H9 (cell line): ENCODE data around the gene AHI1. TPM values are rescaled to one million over a fixed set of nuclear protein-coding genes. Genes with fewer than 3 reads are reported as not detected.

Experiments used
- DNase-seq: peaks from one replicate; pipeline ENCODE4 v3.0.0-alpha.2; 2017
- H2AFZ ChIP-seq: one replicate; pipeline ENCODE4 v1.6.1; 2013; ENCODE audit warnings: mild to moderate bottlenecking, low read length, control low read depth, moderate library complexity
- H2AK5ac ChIP-seq: 2 replicates; pipeline ENCODE4 v1.6.1; 2013; ENCODE audit warnings: low read length, control low read depth, mixed read lengths; ENCODE audit not compliant: insufficient read length
- H2BK120ac ChIP-seq: one replicate; pipeline ENCODE4 v1.6.1; 2013; ENCODE audit warnings: low read depth, mild to moderate bottlenecking, low read length, control low read depth, inconsistent platforms; ENCODE audit not compliant: poor library complexity, severe bottlenecking
- H2BK12ac ChIP-seq: 2 replicates; pipeline ENCODE4 v1.6.1; 2013; ENCODE audit warnings: low read length, control low read depth, mixed read lengths, low read depth; ENCODE audit not compliant: insufficient read length
- H2BK15ac ChIP-seq: 2 replicates; pipeline ENCODE4 v1.6.1; 2013; ENCODE audit warnings: low read depth, low read length, control low read depth
- H2BK20ac ChIP-seq: one replicate; pipeline ENCODE4 v1.6.1; 2013; ENCODE audit warnings: low read depth, mild to moderate bottlenecking, low read length, control low read depth, inconsistent platforms; ENCODE audit not compliant: poor library complexity, severe bottlenecking
- H2BK5ac ChIP-seq: 2 replicates; pipeline ENCODE4 v1.6.1; 2013; ENCODE audit warnings: low read length, control low read depth, mixed read lengths; ENCODE audit not compliant: insufficient read length
- H3K14ac ChIP-seq: 2 replicates; pipeline ENCODE4 v1.6.1; 2013; ENCODE audit warnings: low read length, control low read depth; ENCODE audit not compliant: insufficient read depth
- H3K18ac ChIP-seq: 2 replicates; pipeline ENCODE4 v1.6.1; 2013; ENCODE audit warnings: low read depth, mild to moderate bottlenecking, mixed read lengths, low read length, control low read depth; ENCODE audit not compliant: insufficient read length
- H3K23ac ChIP-seq: 2 replicates; pipeline ENCODE4 v1.6.1; 2013; ENCODE audit warnings: low read length, control low read depth, mixed read lengths, low read depth; ENCODE audit not compliant: insufficient read length
- H3K23me2 ChIP-seq: 2 replicates; pipeline ENCODE4 v1.6.1; 2013; ENCODE audit warnings: low read depth, mild to moderate bottlenecking, mixed read lengths, low read length, control low read depth; ENCODE audit not compliant: insufficient read length, poor library complexity, severe bottlenecking
- H3K27ac ChIP-seq: 2 replicates; pipeline ENCODE4 v1.5.1; 2013; ENCODE audit warnings: low read length, control low read depth, mixed read lengths, low read depth; ENCODE audit not compliant: insufficient read length
- H3K27me3 ChIP-seq: 2 replicates; pipeline ENCODE4 v1.6.1; 2013; ENCODE audit warnings: low read length, control low read depth, inconsistent platforms; ENCODE audit not compliant: insufficient read depth
- H3K4ac ChIP-seq: 2 replicates; pipeline ENCODE4 v1.6.1; 2013; ENCODE audit warnings: low read depth, mild to moderate bottlenecking, control low read depth, inconsistent platforms, low read length, moderate library complexity
- H3K4me1 ChIP-seq: 2 replicates; pipeline ENCODE4 v1.6.1; 2013; ENCODE audit warnings: low read length, control low read depth, inconsistent platforms; ENCODE audit not compliant: insufficient read depth
- H3K4me2 ChIP-seq: 2 replicates; pipeline ENCODE4 v1.6.1; 2013; ENCODE audit warnings: low read length, control low read depth, mixed read lengths; ENCODE audit not compliant: insufficient read length, insufficient read depth
- H3K56ac ChIP-seq: 2 replicates; pipeline ENCODE4 v1.6.1; 2013; ENCODE audit warnings: low read depth, mild to moderate bottlenecking, mixed read lengths, low read length, control low read depth; ENCODE audit not compliant: insufficient read length
- H3K79me1 ChIP-seq: 2 replicates; pipeline ENCODE4 v1.6.1; 2013; ENCODE audit warnings: low read depth, mild to moderate bottlenecking, moderate library complexity, low read length, control low read depth, inconsistent platforms; ENCODE audit not compliant: insufficient read depth, poor library complexity, severe bottlenecking
- H3K79me2 ChIP-seq: 2 replicates; pipeline ENCODE4 v1.6.1; 2013; ENCODE audit warnings: low read length, control low read depth, inconsistent platforms; ENCODE audit not compliant: insufficient read depth
- H3K9ac ChIP-seq: 2 replicates; pipeline ENCODE4 v1.6.1; 2013; ENCODE audit warnings: low read length, control low read depth, mixed read lengths; ENCODE audit not compliant: insufficient read length; ENCODE audit errors: extremely low read depth
- H3K9me3 ChIP-seq: one replicate; pipeline ENCODE4 v1.6.1; 2013; ENCODE audit warnings: low read depth, low read length, inconsistent platforms; ENCODE audit not compliant: control insufficient read depth
- H3T11ph ChIP-seq: one replicate; pipeline ENCODE4 v1.6.1; 2013; ENCODE audit warnings: mild to moderate bottlenecking, low read length, control low read depth, inconsistent platforms
- H4K20me1 ChIP-seq: one replicate; pipeline ENCODE4 v1.6.1; 2013; ENCODE audit not compliant: control insufficient read depth, insufficient read length, insufficient read depth
- H4K5ac ChIP-seq: 2 replicates; pipeline ENCODE4 v1.6.1; 2013; ENCODE audit warnings: low read depth, mild to moderate bottlenecking, mixed read lengths, low read length, control low read depth; ENCODE audit not compliant: insufficient read length
- H4K8ac ChIP-seq: replicated peaks from 2 replicates; pipeline ENCODE4 v1.6.1; 2013; ENCODE audit warnings: low read length, control low read depth, mixed read lengths, low read depth; ENCODE audit not compliant: insufficient read length
- H4K91ac ChIP-seq: 2 replicates; pipeline ENCODE4 v1.6.1; 2013; ENCODE audit warnings: low read depth, mild to moderate bottlenecking, moderate library complexity, mixed read lengths, low read length, control low read depth; ENCODE audit not compliant: insufficient read length
- H3K27ac Mint-ChIP-seq, 3 experiments: 2 replicates in 2 of 3; 3 replicates in 1 of 3; pipeline ENCODE4 v1.8.0; 2020 to 2021; ENCODE audit warnings: mixed read lengths in 3 of 3, mild to moderate bottlenecking in 1 of 3, moderate library complexity in 1 of 3
- H3K27me3 Mint-ChIP-seq: 2 replicates; pipeline ENCODE4 v1.8.0; 2021; ENCODE audit warnings: low read depth, mild to moderate bottlenecking, moderate library complexity, mixed read lengths
- H3K36me3 Mint-ChIP-seq, 3 experiments: 2 replicates in 2 of 3; 3 replicates in 1 of 3; pipeline ENCODE4 v1.8.0; 2020 to 2021; ENCODE audit warnings: low read depth in 3 of 3, mixed read lengths in 3 of 3; ENCODE audit not compliant: insufficient read depth in 1 of 3
- H3K4me1 Mint-ChIP-seq, 2 experiments: 2 replicates each; pipeline ENCODE4 v1.8.0; 2020; ENCODE audit warnings: mixed read lengths in 2 of 2
- H3K4me3 Mint-ChIP-seq, 2 experiments: 2 replicates in 1 of 2; 3 replicates in 1 of 2; pipeline ENCODE4 v1.8.0; 2020 to 2021; ENCODE audit warnings: mild to moderate bottlenecking in 2 of 2, mixed read lengths in 2 of 2, moderate library complexity in 1 of 2
- H3K9me3 Mint-ChIP-seq, 2 experiments: 2 replicates in 1 of 2; 3 replicates in 1 of 2; pipeline ENCODE4 v1.8.0; 2020; ENCODE audit warnings: mild to moderate bottlenecking in 2 of 2, mixed read lengths in 2 of 2, moderate library complexity in 1 of 2
- CTCF ChIP-seq: fragments of 200-600 bp; sonication (generic); conservative IDR thresholded peaks from 3 replicates; pipeline ENCODE4 v1.8.0; 2021; ENCODE audit warnings: antibody characterized with exemption, mild to moderate bottlenecking
- WGBS: extraction: QIAGEN DNeasy Blood & Tissue Kit; methylation state at CpG from one replicate; pipeline ENCODE4 v1.1.7; 2013; ENCODE audit warnings: missing lambda C conversion rate, low lambda C conversion rate, mixed read lengths; ENCODE audit not compliant: insufficient read length; ENCODE audit errors: extremely low coverage; 5-methylcytosine and 5-hydroxymethylcytosine counted together
- total RNA-seq: library from RNA; stranded (reverse); gene quantifications from 2 replicates; pipeline ENCODE4 v1.2.1, GENCODE V29; 2021

AHI1 gene
- total RNA-seq, 1 experiment from 2014 or later = 9.9 TPM

DNA sequence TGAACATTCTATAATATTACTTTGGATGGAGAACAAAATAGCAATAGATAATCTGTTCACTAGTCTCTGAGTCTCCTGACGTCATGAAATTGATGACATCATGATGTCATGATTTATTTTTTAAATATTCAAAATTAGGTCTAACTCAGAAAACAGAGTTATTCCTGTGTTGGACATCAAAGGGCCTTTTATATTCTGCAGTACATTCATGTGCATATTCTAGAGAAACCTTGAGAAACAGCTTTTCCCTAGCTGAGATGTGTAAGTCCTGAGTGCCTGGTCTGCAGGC, 263.1 kb downstream of the AHI1 start:
- no peaks in the 10 kb centered on the region for H3K27me3 ChIP-seq
- H3T11ph ChIP-seq = no peak overlapping the region
- no peak overlapping the region for H3K9ac ChIP-seq
- TF ChIP-seq CTCF = no peak
- Mint-ChIP-seq H3K27ac (no peak overlapping the region), H3K4me3 (no peak overlapping the region), H3K9me3 (peaks cover 0 to 3% of the 10 kb centered on the region in 2 experiments; a peak in 1 of 5 replicates), H3K27me3 (no peaks in the 10 kb centered on the region), H3K36me3 (no peaks in the 10 kb centered on the region), H3K4me1 (peaks cover 11 to 18% of the 10 kb centered on the region in 2 experiments)
- H3K4me1 ChIP-seq = no peaks in the 10 kb centered on the region
- H3K27ac ChIP-seq = no peak overlapping the region
- no peaks in the 10 kb centered on the region for H4K20me1 ChIP-seq
- H2BK120ac ChIP-seq = no peak overlapping the region
- H2AFZ ChIP-seq = no peak overlapping the region
- no peak overlapping the region for H2BK15ac ChIP-seq
- no CpG with 5 or more reads among the region's 1 CpG for WGBS
- no peak overlapping the region for H2BK5ac ChIP-seq
- DNase-seq = no peak
- H2BK12ac ChIP-seq = no peak overlapping the region
- no peak overlapping the region for H3K56ac ChIP-seq
- H3K79me2 ChIP-seq = no peaks in the 10 kb centered on the region
- H4K5ac ChIP-seq = no peak overlapping the region
- no peak overlapping the region for H2AK5ac ChIP-seq
- no peak overlapping the region for H3K4ac ChIP-seq
- no peak overlapping the region for H4K8ac ChIP-seq
- H3K14ac ChIP-seq = no peak overlapping the region
- H3K4me2 ChIP-seq = no peak overlapping the region
- no peak overlapping the region for H2BK20ac ChIP-seq
- no peaks in the 10 kb centered on the region for H3K9me3 ChIP-seq
- no peak overlapping the region for H3K23ac ChIP-seq
- no peaks in the 10 kb centered on the region for H3K23me2 ChIP-seq
- no peak overlapping the region for H3K18ac ChIP-seq
- no peak overlapping the region for H4K91ac ChIP-seq
- no peaks in the 10 kb centered on the region for H3K79me1 ChIP-seq
